ENCODE data around the gene MTRF1.

MTRF1 gene

DNA sequence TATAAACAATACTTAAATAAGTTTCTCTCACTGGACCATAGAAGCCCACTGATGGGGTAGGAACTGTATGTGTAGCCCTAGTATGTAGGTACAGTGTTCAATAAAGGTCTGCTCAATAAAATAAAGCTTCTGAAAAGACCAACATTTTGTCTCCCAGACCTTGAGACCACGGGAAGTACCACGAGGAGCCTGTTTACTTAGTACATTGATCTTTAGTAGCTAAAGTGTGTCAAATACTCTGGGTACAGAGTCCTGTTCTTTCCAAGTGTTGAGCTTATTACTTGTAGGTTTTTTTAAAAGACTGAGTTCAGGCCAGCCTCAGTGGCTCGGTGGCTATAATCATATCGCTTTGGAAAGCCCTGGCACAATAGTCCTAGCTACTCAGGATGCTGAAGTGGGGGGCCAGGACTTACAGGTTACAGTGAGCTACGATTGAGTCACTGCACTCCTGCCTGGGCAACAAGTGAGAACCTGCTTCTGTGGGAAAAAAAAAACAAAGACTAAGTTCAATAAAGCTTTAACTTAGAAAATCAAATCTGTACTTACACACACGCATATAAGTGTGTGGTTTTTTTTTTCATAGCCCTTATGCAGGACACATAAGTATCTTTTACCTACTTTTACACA lies 3.4 kb downstream of the MTRF1 start:
- no peaks in the 10 kb centered on the region for H4K20me1 ChIP-seq (ENCODE audit: insufficient read depth, low read length)
- peaks cover 24% of the 10 kb centered on the region for H3K4me1 ChIP-seq (ENCODE audit: insufficient read depth, low read length)
- no peak overlapping the region for H3K4me2 ChIP-seq (ENCODE audit: insufficient read depth, low read length)
- no peak for DNase-seq
- TF ChIP-seq, protein P1, sequence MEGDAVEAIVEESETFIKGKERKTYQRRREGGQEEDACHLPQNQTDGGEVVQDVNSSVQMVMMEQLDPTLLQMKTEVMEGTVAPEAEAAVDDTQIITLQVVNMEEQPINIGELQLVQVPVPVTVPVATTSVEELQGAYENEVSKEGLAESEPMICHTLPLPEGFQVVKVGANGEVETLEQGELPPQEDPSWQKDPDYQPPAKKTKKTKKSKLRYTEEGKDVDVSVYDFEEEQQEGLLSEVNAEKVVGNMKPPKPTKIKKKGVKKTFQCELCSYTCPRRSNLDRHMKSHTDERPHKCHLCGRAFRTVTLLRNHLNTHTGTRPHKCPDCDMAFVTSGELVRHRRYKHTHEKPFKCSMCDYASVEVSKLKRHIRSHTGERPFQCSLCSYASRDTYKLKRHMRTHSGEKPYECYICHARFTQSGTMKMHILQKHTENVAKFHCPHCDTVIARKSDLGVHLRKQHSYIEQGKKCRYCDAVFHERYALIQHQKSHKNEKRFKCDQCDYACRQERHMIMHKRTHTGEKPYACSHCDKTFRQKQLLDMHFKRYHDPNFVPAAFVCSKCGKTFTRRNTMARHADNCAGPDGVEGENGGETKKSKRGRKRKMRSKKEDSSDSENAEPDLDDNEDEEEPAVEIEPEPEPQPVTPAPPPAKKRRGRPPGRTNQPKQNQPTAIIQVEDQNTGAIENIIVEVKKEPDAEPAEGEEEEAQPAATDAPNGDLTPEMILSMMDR (IDR thresholded peaks at IDR 0.05; ENCODE audit: borderline replicate concordance, extremely low read depth, low read length, poor library complexity, severe bottlenecking): no peak
- no peak for TF ChIP-seq EZH2 (IDR thresholded peaks at IDR 0.05; ENCODE audit: borderline replicate concordance, low read depth, low read length, severe bottlenecking)
- H2AFZ ChIP-seq (ENCODE audit: low read depth, low read length): no peak overlapping the region
- no peak overlapping the region for H3K9ac ChIP-seq (ENCODE audit: low read depth, low read length)
- no peak for ATAC-seq (ENCODE audit: insufficient read depth, low read depth)
- no peak overlapping the region for H3K27ac ChIP-seq (ENCODE audit: low read length)
- no peaks in the 10 kb centered on the region for H3K27me3 ChIP-seq (ENCODE audit: insufficient read depth, low read length, poor library complexity)
- peaks cover 39% of the 10 kb centered on the region for H3K36me3 ChIP-seq (ENCODE audit: insufficient read depth, low read length)
- peaks cover 7% of the 10 kb centered on the region for H3K9me3 ChIP-seq (ENCODE audit: insufficient read depth, low read length, severe bottlenecking)
- no peak overlapping the region for H3K4me3 ChIP-seq (ENCODE audit: low read depth in 1 of 2, low read length in 2 of 2)
- peaks cover 9% of the 10 kb centered on the region for H3K79me2 ChIP-seq (ENCODE audit: insufficient read depth, low read length)

DNA sequence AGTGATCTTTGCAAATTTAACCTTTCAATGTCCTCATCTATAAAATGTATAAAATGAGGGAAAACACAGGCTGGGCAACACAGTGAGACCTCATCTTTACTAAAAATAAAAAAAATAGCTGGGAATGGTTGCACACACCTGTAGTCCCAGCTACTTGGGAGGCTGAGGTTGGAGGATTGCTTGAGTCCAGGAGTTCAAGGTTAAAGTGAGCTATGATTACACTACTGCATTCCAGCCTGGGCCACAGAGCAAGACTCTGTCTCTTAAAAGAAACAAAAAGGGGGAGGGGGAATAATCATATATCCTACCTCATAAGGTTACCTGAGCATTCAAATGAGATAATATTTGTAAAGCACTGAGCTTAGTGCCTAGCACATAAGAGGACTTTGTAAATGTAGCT lies 5.8 kb downstream of the MTRF1 start:
- Histone ChIP-seq H3K27ac (ENCODE audit: low read length) (no peak overlapping the region), H3K36me3 (ENCODE audit: insufficient read depth, low read length) (peaks cover 60% of the 10 kb centered on the region), H3K9me3 (ENCODE audit: insufficient read depth, low read length, severe bottlenecking) (no peaks in the 10 kb centered on the region), H3K79me2 (ENCODE audit: insufficient read depth, low read length) (peaks cover 2% of the 10 kb centered on the region), H3K4me1 (ENCODE audit: insufficient read depth, low read length) (peaks cover 13% of the 10 kb centered on the region), H3K27me3 (ENCODE audit: insufficient read depth, low read length, poor library complexity) (no peaks in the 10 kb centered on the region), H4K20me1 (ENCODE audit: insufficient read depth, low read length) (no peaks in the 10 kb centered on the region), H3K4me3 (ENCODE audit: low read depth in 1 of 2, low read length in 2 of 2) (no peak overlapping the region), H2AFZ (ENCODE audit: low read depth, low read length) (no peak overlapping the region), H3K4me2 (ENCODE audit: insufficient read depth, low read length) (no peak overlapping the region), H3K9ac (ENCODE audit: low read depth, low read length) (no peak overlapping the region)
- DNase-seq (no peak), ATAC-seq (ENCODE audit: insufficient read depth, low read depth) (no peak)
- TF ChIP-seq EZH2 (IDR thresholded peaks at IDR 0.05; ENCODE audit: borderline replicate concordance, low read depth, low read length, severe bottlenecking): no peak

DNA sequence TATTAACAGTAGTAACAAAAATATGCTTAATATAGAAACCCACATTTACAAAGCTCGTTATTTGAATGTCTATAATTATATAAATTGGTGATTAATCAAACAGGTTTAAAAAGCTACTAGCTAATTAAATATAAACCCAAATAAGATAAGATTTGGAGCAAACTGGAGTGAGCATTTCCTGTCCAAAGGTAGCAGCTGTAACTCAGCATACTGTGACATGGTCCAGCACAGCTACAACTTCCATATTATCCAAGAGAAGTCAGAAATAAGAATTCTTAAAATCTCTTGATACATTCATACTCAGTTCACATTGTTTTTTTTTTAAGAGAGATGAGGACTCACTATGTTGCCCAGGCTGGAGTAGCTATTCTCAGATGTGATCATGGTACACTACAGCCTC lies 8.5 kb downstream of the MTRF1 start:
- Histone ChIP-seq H3K9me3 (ENCODE audit: insufficient read depth, low read length, severe bottlenecking) (no peaks in the 10 kb centered on the region), H3K4me2 (ENCODE audit: insufficient read depth, low read length) (no peak overlapping the region), H4K20me1 (ENCODE audit: insufficient read depth, low read length) (no peaks in the 10 kb centered on the region), H3K79me2 (ENCODE audit: insufficient read depth, low read length) (no peaks in the 10 kb centered on the region), H3K36me3 (ENCODE audit: insufficient read depth, low read length) (peaks cover 72% of the 10 kb centered on the region), H3K9ac (ENCODE audit: low read depth, low read length) (no peak overlapping the region), H3K27ac (ENCODE audit: low read length) (no peak overlapping the region), H3K4me3 (ENCODE audit: low read depth in 1 of 2, low read length in 2 of 2) (no peak overlapping the region), H3K4me1 (ENCODE audit: insufficient read depth, low read length) (peaks cover 6% of the 10 kb centered on the region; the same call in 1 of the 2 replicates), H2AFZ (ENCODE audit: low read depth, low read length) (no peak overlapping the region), H3K27me3 (ENCODE audit: insufficient read depth, low read length, poor library complexity) (no peaks in the 10 kb centered on the region)
- ATAC-seq (ENCODE audit: insufficient read depth, low read depth) (no peak), DNase-seq (no peak)
- no peak for TF ChIP-seq EZH2 (IDR thresholded peaks at IDR 0.05; ENCODE audit: borderline replicate concordance, low read depth, low read length, severe bottlenecking)
- TF ChIP-seq, protein P1 (IDR thresholded peaks at IDR 0.05; ENCODE audit: borderline replicate concordance, extremely low read depth, low read length, poor library complexity, severe bottlenecking): no peak

DNA sequence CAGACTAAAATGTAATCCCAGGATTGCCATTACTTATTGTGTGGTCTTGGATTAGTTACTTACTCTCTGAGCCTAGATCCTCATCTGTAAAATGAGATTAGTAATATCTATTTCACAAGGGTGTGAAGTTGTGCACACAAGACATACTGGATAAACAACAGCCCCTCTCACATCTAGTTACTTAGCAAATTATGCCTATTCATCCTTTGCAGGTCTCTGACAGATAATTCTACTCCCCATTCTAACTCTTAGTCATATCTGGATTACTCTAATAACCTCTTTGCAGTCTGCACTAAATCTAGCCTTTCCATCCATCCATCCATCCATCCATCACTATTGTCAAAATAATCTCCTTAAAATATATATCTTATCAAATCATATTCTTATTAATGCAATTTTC lies 12.4 kb downstream of the MTRF1 start:
- H3K79me2 ChIP-seq (ENCODE audit: insufficient read depth, low read length): no peaks in the 10 kb centered on the region
- H3K27me3 ChIP-seq (ENCODE audit: insufficient read depth, low read length, poor library complexity): no peaks in the 10 kb centered on the region
- TF ChIP-seq EZH2 (IDR thresholded peaks at IDR 0.05; ENCODE audit: borderline replicate concordance, low read depth, low read length, severe bottlenecking): no peak
- TF ChIP-seq, protein P1 (IDR thresholded peaks at IDR 0.05; ENCODE audit: borderline replicate concordance, extremely low read depth, low read length, poor library complexity, severe bottlenecking): no peak
- H2AFZ ChIP-seq (ENCODE audit: low read depth, low read length): no peak overlapping the region
- ATAC-seq (ENCODE audit: insufficient read depth, low read depth) (no peak), DNase-seq (no peak)
- H3K4me2 ChIP-seq (ENCODE audit: insufficient read depth, low read length): no peak overlapping the region
- H3K4me3 ChIP-seq (ENCODE audit: low read depth in 1 of 2, low read length in 2 of 2): no peak overlapping the region
- no peak overlapping the region for H3K27ac ChIP-seq (ENCODE audit: low read length)
- H3K4me1 ChIP-seq (ENCODE audit: insufficient read depth, low read length): no peaks in the 10 kb centered on the region
- H3K36me3 ChIP-seq (ENCODE audit: insufficient read depth, low read length): peaks cover 58% of the 10 kb centered on the region; the same call in 1 of the 2 replicates
- no peaks in the 10 kb centered on the region for H3K9me3 ChIP-seq (ENCODE audit: insufficient read depth, low read length, severe bottlenecking)
- no peaks in the 10 kb centered on the region for H4K20me1 ChIP-seq (ENCODE audit: insufficient read depth, low read length)
- no peak overlapping the region for H3K9ac ChIP-seq (ENCODE audit: low read depth, low read length)
